COLO668 (cell line): Measurements from ENCODE around the gene SETD5.

Source experiments
- DNase-seq: peaks from one replicate; lab custom pipeline; 2025; ENCODE audit not compliant: unreplicated experiment; lab: John Stamatoyannopoulos, UW

Gene SETD5

DNA sequence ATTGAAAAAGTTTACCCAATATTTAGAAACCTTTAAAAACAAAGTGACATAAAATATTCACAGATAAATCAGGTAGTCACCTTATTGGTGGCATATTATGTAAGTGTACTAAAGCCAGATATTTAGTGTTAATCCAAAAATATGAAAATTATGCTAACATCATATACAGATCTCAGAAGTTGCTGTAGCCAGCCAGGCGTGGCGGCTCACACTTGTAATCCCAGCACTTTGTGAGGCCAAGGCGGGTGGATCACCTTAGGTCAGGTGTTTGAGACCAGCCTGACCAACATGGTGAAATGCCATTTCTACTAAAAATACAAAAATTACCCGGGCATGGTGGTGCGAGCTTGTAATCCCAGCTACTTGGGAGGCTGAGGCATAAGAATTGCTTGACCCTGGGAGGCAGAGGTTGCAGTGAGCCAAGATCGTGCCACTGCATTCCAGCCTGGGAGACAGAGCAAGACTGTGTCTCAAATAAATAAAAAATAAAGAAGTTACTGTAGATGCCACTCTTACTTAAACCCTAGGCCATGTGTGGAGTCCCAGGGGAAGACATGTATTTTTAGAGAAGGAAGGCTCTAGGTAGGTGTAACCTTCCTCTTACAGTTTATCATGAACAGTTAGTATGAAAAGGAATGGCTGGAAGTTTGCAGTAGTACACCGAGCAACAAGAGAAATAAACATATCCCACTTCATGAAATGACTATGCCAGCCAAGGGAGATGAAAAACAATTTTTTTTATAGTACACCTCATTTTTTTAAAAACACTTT is 9.6 kb downstream of the SETD5 start:
- DNase-seq, result no peak

DNA sequence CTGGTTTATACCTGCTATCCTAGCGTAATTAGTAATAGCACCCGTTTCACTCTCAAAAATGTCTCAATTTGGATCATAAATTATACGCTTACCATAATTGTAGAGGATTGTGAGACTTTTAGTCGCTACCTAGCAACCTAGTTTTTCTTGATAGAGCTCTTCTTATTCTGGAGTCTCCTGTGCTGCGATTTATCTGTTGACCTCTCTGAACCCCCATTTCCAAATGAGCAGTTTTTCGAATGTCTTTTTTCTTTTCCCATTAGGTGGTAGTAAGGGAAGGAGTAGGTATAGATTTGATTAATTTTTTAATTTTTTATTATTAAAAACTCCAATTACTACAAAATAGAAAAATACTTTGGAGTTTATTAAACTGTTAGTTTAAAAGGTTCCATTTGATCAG is 10.6 kb downstream of the SETD5 start:
- DNase-seq, result no peak

DNA sequence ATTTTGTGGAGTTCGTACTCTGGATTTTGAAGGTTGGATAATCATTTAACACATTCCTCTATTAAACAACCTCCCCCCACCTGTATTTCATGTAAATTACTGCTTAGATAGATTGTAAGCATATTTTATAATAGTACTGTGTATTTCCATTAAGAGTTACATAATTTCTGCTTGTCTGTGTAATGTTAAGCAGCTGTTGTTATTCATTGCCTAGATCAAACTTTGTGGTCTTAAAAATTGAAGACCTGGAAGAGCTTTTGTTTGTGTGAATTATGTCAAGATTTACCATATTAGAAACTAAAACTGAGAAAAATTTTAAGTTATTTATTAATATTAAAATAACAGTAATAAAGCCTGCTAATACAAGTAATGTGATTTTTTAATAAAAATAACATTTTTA is 11.1 kb downstream of the SETD5 start:
- no peak for DNase-seq

DNA sequence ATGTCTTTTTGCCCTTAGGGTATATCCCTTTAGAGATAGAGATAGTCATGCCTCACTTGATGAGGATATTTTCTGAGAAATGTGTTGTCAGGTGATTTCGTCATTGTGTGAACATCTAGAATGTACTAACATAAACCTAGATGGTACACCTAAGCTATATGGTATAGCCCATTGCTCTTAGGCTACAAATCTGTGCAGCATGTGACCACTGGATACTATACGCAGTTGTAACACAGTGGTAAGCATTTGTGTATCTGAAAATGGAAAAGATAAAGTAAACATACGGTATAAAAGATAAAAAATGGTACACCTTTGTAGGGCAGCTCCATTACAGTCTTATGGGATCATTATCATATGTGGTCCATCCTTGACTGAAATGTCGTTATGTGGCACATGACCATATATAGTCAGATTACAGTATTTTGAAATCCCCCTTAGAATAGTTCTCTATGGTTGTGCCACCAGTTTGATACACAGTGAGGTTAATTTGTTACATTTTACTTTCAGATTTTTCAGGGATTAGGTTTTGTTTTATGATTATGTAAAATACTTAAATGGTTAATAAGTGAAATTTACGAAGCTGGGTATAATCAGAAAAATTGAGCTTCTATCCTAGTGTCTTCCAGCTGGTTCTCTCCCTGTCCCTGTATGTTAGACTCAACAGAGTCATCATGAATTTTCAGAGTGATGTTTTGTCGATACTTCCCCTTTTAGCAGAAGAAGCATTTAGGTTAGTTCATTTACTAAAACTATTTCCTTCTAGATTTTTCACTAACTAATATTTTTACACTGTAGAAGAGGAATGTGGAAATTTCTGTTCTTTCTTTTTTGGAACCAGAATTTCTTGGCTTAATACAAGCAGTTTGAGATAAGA is 12.8 kb downstream of the SETD5 start:
- no peak for DNase-seq

DNA sequence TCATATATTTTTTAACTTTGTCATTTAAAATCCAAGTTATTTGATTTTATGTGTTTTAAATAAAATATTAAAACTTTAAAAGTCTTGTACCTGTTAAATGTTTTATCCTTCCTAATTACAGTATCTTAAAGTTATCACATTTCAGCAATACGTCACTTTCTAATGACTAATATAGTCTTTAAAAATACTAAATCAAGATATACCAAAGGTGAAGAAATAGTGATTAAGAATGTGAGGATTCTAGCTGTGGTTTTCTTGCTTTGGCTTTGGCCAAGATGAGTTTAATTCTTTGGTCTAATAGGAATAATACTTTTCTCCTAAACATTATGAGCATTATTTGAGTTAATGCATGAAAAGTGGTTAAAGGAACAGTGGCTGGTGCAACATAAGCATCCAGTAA is 13.9 kb downstream of the SETD5 start:
- no peak for DNase-seq

DNA sequence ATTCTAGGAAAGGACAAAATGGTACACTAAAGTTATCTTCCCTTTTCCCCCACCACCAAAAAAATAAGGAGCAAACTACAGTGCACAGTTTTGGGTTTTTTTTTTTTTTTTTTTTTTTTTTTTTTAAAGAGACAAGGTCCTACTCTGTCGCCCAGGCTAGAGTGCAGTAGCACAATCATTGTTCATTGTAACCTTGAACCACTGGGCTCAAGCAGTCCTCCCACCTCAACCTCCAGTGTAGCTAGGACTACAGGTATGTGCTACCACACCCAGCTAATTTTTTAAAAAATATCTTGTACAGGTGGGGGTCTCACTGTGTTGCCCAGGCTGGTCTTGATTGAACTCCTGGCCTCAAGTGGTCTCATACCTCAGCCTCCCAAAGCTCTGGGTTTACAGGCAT is 14.9 kb downstream of the SETD5 start:
- DNase-seq, result no peak

DNA sequence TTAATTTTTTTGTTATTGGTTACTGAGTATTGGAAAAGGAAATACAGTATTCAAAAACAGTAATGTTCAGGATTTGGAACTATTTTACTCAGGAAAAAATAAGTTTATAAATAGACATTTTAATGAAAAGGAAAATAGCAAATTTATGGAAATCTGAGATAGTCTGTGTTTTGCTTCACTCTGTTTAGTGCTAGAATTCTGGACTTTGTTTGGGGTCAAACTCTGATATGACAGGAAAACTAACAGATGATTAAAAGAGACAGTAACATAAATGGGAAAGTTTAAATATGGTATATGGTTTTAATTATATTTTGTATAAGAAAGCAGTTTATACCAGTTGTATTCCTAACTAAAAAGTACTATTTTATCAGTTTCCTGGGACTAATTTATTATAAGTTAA is 17.4 kb downstream of the SETD5 start:
- DNase-seq, result no peak

DNA sequence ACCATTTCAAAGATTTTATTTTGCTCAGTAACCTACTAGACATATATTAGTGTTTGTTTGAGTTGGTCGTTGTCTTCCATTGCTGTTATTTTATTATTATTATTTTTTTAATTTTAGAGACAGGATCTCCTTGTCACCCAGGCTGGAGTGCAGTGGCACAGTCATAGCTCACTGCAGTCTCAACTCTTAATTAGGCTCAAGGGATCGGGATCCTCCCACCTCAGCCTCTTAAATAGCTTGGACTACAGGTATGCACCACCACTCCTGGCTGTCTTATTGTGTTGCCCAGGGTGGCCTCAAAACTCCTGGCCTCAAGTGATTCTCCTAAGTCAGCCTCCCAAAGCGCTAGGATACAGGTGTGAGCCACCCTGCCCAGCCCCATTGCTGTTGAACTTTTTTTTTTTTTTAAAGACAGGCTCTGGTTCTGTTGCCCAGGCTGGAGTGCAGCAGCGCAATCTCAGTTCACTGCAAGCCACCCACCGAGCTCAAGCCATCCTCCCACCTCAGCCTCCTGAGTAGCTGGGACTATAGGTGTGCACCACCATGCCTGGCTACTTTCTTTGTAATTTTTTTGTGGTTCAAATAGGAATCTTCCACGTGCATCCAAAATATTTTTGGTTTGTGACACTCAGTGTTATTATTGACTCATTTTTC is 18.2 kb downstream of the SETD5 start:
- DNase-seq, result no peak

DNA sequence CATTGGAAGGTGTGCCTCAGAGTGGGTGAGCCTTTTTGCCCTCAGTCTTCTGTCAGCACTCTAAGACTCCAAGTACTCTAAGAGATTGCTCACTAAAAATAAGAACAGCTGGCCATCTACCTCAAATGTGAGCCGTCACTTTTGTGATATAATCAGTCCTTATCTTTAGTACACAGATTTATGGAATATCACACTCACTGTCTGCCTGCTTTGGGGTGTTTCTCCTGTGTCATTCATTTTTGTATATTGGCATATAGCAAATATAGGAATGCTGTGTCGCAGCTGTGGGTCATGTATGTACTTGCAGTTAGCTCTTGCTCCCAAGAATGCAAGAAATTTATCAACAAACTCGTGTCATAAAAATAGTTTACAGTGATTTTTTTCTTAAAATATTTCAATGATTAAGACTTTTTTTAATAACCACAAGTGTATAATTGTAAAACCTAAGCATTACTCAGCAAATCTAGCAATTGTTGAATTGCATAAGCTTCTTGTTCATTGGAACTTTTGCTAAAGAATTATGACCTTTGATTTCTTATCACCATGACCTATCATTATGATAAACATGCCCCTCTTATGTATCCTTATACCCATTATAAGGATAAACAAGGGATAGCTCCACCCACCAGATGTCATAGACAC is 18.8 kb downstream of the SETD5 start:
- DNase-seq, result no peak

DNA sequence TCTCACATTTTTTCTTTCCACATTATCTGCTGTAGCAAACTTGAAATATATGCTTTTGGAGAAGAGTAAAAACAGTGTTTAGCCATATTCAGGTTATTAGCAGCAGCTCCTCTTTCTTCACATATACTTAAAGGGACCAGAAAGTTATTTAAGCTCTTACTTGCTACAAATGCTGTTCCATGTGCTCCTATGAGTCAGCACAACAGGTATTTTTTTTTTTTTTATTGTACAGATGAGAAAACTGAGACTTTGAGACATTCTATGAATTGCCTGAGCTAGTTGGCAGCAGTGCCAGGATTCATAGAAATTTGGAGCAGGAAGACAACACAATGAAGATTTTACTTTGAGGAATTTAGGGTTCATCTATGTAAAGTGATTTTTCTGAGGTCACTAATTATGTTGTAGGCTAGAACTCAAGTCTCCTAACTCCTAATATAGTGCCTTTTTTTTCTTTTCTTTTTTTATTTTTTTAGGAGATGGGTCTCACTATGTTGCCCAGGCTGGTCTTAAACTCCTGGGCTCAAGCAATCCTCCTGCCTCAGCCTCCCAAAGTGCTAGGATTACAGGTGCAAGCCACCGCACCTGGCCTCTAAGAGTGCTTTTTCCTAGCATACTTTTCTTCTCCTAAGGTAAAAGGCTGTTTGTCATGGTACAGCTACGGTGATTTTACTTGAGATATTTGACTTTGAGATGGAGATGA is 23.6 kb downstream of the SETD5 start:
- no peak for DNase-seq

DNA sequence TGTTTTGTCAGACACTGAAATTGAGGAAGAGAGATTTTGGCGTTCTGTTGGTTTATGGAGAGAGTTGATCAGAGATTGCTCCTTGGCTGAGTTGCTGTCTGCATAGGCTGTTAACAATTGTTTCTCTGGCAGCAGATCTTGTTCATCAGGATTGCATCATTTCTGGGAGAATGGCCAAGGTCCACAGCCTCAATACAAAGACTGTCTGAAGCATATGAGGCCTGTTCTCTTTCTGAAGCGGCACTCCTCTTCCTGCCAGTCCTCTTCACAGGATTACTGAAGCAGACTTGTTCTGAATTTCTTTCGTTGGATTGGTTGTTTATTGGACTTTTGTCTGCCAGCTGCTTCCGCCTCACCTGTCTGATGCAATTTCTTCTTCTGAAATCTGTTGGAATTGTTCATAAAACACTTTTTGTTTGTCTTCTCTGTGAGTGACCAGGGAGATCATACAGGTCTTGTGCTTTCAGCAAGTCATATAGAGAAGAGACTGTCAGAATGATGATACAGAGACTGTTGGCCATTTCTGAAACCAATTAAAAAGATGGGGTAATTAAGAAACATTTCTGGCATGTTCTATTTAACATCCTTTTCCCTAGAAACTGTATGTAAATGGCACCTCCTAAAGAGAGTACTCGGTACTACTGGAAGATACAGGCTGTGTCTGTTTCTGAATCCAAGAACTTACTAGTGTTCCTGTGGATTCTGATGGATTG is 25.5 kb downstream of the SETD5 start:
- peak; percentile 55 for DNase-seq

DNA sequence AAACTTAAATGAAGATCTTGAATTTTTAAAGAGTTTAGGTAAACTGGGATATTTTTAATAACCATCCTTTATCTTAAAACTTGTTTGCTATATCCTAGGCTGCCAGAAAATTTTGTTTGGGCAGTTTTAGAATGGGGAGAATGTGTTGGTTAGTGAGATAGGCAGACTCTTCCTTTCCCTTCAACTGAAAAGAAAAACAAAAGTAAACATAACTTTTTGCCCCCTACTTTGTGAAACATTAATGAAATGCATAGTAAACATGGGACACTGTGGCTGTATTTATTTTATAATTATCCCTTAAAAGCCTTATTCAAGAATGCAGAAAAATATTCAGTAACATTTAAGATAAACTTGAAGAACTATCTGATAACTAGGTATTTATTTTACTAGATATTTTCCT is 31.0 kb downstream of the SETD5 start:
- no peak for DNase-seq

DNA sequence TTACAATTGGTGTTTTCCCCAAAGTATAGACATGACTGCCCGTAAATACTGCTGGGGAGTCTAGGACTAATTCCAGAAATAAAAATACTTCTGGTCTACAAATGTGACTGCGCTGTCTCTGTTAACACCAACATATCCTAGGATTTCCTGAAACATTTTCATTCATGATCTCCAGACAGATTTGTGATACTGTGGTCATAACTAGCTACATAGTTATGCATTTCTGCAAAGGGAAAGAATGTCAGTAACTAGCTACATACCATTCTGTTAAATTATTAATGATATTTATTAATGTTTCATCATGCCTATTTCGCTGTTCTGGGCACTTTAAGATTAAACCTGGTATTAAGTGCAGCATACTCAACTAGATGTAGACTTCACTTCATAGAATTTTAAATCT is 33.3 kb downstream of the SETD5 start:
- DNase-seq, result no peak

DNA sequence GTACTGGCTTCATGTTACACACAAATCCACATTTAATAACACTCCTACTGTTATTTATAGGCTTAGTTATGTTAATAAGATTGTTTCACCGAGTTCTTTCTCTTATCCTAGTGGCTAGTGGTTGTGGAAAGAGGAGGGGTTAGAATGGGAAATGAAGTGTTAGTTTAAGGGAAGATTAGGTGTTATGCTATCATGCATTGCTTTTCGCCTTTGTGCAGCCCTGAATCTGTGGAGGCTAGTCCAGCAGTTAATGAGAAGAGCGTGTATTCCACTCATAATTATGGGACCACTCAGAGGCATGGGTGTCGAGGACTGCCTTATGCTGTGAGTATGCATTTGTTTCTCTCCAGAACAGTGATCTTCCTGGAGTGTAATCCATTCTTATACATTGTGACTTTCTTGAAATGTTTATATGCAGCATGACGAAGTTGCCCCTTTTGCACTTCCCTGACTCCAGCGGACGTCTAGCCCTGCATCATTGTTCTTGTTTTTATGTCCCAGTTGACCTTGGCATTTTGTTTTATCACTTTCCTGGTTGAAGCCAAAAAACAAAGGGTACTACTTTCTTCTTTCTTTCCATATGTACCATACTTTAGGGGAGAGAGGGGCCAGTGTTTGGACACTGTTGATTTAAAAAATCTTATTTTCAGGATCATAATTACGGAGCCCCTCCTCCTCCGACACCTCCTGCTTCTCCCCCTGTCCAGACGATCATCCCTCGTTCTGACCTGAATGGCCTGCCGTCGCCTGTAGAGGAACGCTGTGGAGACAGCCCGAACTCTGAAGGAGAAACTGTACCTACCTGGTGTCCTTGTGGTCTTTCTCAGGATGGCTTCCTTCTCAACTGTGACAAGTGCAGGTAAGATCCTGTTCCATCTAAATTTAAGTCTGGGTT is 36.5 kb downstream of the SETD5 start:
- DNase-seq, result no peak

DNA sequence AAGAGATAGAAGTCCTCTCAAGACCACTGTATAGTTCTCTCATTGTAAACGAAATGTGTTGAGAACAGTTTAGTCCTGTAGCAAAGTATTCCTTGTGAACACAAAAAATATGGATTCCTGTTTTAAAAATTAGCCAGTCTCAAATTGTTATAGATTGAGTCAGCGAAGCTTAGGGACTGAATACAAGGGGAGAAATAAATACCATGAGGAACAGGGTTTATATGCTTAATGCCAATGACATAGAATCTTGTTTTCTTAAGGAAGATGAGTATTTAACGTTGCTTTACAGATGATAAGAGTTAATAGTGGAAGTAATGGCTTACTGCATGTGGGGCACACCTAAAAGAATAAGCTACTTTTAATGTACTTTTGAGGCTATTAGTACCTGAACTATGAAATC is 37.9 kb downstream of the SETD5 start:
- DNase-seq, result no peak

DNA sequence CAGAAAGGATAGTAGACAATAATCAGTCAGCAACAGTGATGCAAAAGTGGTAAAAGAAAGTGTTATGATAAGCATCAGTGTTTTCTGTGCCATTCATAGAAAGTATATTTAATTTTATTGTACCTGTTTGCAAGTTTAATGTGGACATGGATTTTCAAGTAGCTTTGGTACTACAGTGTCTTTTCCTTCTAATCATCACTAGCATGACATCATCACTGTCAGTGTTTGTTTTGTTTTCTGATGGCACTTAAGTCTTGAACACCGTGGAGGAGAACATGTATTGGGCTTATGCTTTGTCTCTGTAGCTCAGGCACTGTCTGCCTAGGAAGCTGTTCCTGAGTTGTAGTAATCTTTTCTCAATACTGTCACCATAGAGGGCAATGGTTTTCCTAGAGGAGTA is 41.9 kb downstream of the SETD5 start:
- no peak for DNase-seq

DNA sequence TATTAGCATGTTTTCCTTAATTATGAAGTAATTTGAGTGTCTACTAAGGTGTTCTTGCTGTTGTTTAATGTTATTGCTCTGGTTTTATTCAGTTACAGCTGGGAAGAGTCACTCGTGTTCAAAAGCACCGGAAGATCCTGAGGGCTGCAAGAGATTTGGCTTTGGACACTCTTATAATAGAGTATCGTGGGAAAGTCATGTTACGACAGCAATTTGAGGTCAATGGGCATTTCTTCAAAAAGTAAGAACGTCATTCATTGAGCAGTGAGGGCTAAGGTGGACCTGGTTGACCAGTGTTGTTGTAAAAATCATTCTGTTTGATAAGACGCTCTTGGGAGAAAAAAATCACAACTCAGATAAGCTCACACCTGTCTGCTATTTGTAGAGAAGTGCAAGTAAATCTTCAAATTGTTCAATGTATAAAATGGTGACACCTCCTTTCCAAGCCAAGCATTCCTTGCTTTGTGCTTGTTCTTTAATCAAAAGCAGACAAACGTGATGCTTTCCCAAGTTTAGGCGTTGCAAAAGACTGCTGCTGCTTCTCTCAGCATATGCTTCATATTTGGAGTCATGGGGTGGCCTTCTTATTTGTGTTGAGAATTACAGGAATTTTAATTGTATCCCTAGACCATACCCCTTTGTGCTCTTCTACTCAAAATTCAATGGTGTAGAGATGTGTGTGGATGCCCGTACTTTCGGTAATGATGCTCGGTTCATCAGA is 44.2 kb downstream of the SETD5 start:
- DNase-seq, result no peak

DNA sequence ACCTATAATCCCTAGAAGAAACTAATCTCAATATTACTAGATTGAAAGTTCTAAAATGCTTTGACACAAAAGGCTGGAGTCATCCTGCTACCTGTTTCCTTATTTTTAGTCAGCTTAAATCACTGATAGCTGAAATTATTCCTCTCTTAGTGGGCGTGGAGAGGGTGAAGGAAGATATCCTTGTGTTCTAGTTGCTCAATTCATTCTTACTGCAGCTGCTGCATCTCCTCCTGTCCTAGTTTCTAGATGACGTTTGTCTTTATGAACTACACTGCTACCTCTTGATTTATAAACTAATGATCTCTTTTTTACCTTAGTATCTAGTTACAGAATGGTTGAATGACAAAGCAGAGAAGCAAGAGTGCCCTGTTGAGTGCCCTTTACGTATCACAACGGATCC is 50.7 kb downstream of the SETD5 start:
- DNase-seq, result no peak

DNA sequence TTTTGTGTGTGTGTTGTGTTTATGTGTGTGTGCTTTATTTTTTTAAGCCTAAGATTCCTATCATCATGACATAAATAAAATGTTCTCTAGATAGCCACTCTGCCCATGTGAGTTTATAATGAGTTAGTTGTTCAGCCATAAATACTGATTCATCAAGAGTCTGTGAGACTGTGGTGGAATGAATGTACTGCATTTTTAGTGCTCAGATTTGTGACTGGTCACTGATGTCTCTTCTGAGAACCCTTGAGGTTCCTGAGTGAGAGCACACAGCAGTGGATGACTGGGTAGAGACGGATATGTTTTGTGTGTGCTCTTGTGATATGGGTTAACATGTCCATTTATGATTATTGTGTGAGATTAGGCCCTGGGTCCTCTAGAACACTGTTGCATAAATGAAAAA is 51.2 kb downstream of the SETD5 start:
- no peak for DNase-seq
